Kidney epithelial cell (primary cell): ENCODE results near the gene ABHD12. TPM values are rescaled to one million over a fixed set of nuclear protein-coding genes. Genes with fewer than 3 reads are reported as not detected.

Experiments used
- DNase-seq: peaks from one replicate; pipeline ENCODE4 v3.0.0-alpha.2; 2010; ENCODE audit warnings: low read depth
- H3K27me3 ChIP-seq: 2 replicates; pipeline ENCODE4 v1.6.0; 2011; ENCODE audit warnings: low read length; ENCODE audit not compliant: control insufficient read depth, insufficient read depth
- H3K36me3 ChIP-seq: 2 replicates; pipeline ENCODE4 v1.5.1; 2011; ENCODE audit warnings: low read length; ENCODE audit not compliant: control insufficient read depth, insufficient read depth
- H3K4me3 ChIP-seq: 2 replicates; pipeline ENCODE4 v1.5.1; 2011; ENCODE audit warnings: low read depth, mild to moderate bottlenecking, control low read depth, low read length
- CTCF ChIP-seq: IDR thresholded peaks from 2 replicates; pipeline ENCODE4 v1.5.1; 2011; ENCODE audit warnings: mild to moderate bottlenecking, moderate library complexity, low read length, control low read depth, inconsistent platforms; ENCODE audit not compliant: insufficient read depth, poor library complexity, severe bottlenecking
- total RNA-seq: library from RNA; depleted of rRNA; stranded (reverse); fragments of >200 nt; gene quantifications from 2 replicates; pipeline ENCODE4 v1.2.3, GENCODE V29; 2015

The ABHD12 gene
- total RNA-seq, 1 donor from 2014 or later, result 75.1 TPM

DNA sequence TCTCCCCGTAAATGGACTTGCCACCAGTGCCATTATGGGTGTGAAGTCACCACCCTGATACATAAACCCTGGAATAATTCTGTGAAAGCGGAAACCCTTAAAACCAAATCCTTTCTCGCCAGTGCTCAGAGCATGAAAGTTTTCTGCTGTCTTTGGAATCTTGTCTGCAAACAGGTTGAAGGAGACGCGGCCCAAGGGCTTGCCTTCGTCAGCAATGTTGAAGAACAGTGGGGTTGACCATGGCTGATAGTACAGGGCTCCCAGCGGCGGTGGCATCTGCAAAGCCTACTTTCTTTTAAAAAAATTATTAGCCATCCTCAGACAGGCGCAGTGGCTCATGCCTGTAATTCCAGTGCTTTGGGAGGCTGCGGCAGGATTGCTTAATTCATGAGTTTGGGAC, 22.1 kb downstream of the ABHD12 start:
- no peak for TF ChIP-seq CTCF
- no peak overlapping the region for H3K4me3 ChIP-seq
- H3K36me3 ChIP-seq, result no peaks in the 10 kb centered on the region
- DNase-seq, result no peak
- no peaks in the 10 kb centered on the region for H3K27me3 ChIP-seq

DNA sequence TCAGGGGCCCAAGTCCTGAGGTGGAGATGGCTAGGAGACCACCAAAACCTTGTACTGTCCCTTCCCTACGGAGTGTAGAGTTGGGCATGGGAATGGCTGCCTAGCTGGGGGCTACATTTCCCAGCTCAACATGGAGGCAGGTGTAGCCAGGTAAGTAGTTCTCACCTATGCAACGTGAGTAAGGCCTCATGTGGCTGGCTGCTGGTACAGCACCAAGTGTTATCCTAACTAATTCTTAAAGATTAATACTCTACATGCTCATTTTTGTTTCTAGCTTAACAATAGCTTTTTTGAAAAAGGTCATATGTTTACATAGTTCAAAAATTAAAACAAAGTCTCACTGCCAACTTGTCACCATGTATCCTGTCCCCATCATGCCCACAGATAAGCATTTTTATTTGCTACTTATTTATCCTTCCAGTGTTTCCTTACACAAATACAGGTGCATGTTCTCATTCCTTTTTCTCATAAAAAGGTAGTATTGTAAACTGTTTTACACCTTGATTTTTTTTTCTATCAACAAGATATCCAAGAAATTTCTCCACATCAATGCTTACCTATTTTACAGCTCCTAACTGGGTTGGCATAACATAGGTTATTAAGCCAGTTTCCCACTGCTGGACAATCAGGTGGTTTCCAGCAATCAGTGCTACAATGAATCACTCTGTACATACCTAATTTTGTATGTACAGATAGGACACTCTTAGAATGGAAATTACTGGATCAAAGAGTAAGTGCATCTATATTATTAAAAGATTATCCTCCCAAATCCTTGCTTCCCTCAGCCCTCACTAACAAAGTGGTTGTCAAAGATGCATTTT, 25.5 kb downstream of the ABHD12 start:
- no peak overlapping the region for H3K4me3 ChIP-seq
- no peak for TF ChIP-seq CTCF
- no peaks in the 10 kb centered on the region for H3K36me3 ChIP-seq
- no peaks in the 10 kb centered on the region for H3K27me3 ChIP-seq
- DNase-seq, result no peak

- Histone ChIP-seq H3K4me3 (no peak overlapping the region), H3K36me3 (no peaks in the 10 kb centered on the region), H3K27me3 (no peaks in the 10 kb centered on the region)
- TF ChIP-seq CTCF, result no peak
- no peak for DNase-seq
Observed at GRCh38 chr20:25364180-25364788, 26.4 kb downstream of the ABHD12 start.

DNA sequence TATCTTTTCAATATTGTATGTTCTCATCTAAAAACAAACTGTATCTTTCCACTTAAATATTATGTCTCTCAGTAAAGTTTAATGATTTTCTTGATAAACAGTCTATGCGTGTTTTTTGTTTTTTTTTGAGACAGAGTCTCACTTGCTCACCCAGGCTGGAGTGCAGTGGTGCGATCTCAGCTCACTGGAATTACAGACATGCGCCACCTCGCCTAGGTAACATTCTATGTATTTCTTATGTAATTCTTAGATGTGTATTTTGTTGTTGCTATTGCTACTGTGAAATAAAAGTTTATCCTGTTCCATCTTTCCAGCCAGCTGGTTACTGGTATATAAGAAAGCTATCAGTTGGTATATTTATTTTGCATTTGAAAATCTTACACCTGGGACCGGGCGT, 29.4 kb downstream of the ABHD12 start:
- no peak for DNase-seq
- Histone ChIP-seq H3K4me3 (no peak overlapping the region), H3K36me3 (no peaks in the 10 kb centered on the region), H3K27me3 (no peaks in the 10 kb centered on the region)
- no peak for TF ChIP-seq CTCF

DNA sequence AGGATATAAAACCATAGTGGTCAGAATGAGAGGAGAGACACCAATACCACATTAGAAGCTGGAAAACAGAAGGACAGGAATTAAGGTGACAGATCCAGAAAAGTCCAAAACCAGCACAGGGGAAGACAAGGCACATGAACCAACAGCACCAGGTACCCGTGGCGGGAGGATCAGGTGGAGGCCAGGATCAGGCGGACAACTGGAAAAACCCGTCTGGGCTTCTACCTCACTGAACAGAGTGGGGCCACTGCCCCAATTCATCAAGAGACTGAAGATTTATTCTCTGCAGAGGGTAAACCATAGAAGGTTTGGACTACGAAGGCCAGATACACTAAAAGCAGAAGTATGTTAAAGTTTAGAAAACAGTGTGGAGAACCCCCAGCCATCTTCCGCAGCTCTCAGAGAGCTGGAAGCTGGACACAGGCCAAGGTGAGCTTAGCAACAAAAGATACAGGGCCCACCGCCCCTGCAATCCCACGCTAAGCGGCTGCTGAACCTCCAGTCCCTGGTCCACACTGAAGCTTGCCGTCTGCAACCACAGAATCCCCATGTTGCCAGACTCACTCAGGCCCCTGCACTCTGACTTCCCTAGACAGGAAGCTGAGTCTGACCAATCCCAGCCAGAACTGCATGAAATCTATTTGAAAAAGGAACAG, 29.9 kb downstream of the ABHD12 start:
- no peaks in the 10 kb centered on the region for H3K27me3 ChIP-seq
- no peak overlapping the region for H3K4me3 ChIP-seq
- no peak for DNase-seq
- H3K36me3 ChIP-seq, result no peaks in the 10 kb centered on the region
- no peak for TF ChIP-seq CTCF
